LNCAP (cell line): ENCODE measurements around the gene PLEKHM3.

Experiments
- CTCF ChIP-seq: fragments of 450-650 bp; IDR thresholded peaks from 2 replicates; pipeline ENCODE4 v1.5.1; 2017; ENCODE audit warnings: mild to moderate bottlenecking

Gene PLEKHM3

GRCh38 chr2:207865210-207865609, 160.1 kb downstream of the PLEKHM3 start:
- TF ChIP-seq CTCF, result no peak

- no peak for TF ChIP-seq CTCF
Measured at GRCh38 chr2:207863345-207863744, 162.0 kb downstream of the PLEKHM3 start.

- no peak for TF ChIP-seq CTCF
Measured at GRCh38 chr2:207861789-207862188, 163.5 kb downstream of the PLEKHM3 start.

- no peak for TF ChIP-seq CTCF
Measured at GRCh38 chr2:207860685-207861084, 164.6 kb downstream of the PLEKHM3 start.

GRCh38 chr2:207855591-207855990, 169.7 kb downstream of the PLEKHM3 start:
- TF ChIP-seq CTCF, result no peak

GRCh38 chr2:207854484-207855440, 170.6 kb downstream of the PLEKHM3 start:
- no peak for TF ChIP-seq CTCF

GRCh38 chr2:207852791-207853190, 172.5 kb downstream of the PLEKHM3 start:
- TF ChIP-seq CTCF, result no peak
